H9 (cell line): ENCODE results near the gene NINJ1. TPM values are rescaled to one million over a fixed set of nuclear protein-coding genes. Genes with fewer than 3 reads are reported as not detected.

Experiments used
- DNase-seq: peaks from one replicate; pipeline ENCODE4 v3.0.0-alpha.2; 2017
- H2AFZ ChIP-seq: one replicate; pipeline ENCODE4 v1.6.1; 2013; ENCODE audit warnings: mild to moderate bottlenecking, low read length, control low read depth, moderate library complexity
- H2AK5ac ChIP-seq: 2 replicates; pipeline ENCODE4 v1.6.1; 2013; ENCODE audit warnings: low read length, control low read depth, mixed read lengths; ENCODE audit not compliant: insufficient read length
- H2BK120ac ChIP-seq: one replicate; pipeline ENCODE4 v1.6.1; 2013; ENCODE audit warnings: low read depth, mild to moderate bottlenecking, low read length, control low read depth, inconsistent platforms; ENCODE audit not compliant: poor library complexity, severe bottlenecking
- H2BK12ac ChIP-seq: 2 replicates; pipeline ENCODE4 v1.6.1; 2013; ENCODE audit warnings: low read length, control low read depth, mixed read lengths, low read depth; ENCODE audit not compliant: insufficient read length
- H2BK15ac ChIP-seq: 2 replicates; pipeline ENCODE4 v1.6.1; 2013; ENCODE audit warnings: low read depth, low read length, control low read depth
- H2BK20ac ChIP-seq: one replicate; pipeline ENCODE4 v1.6.1; 2013; ENCODE audit warnings: low read depth, mild to moderate bottlenecking, low read length, control low read depth, inconsistent platforms; ENCODE audit not compliant: poor library complexity, severe bottlenecking
- H2BK5ac ChIP-seq: 2 replicates; pipeline ENCODE4 v1.6.1; 2013; ENCODE audit warnings: low read length, control low read depth, mixed read lengths; ENCODE audit not compliant: insufficient read length
- H3K14ac ChIP-seq: 2 replicates; pipeline ENCODE4 v1.6.1; 2013; ENCODE audit warnings: low read length, control low read depth; ENCODE audit not compliant: insufficient read depth
- H3K18ac ChIP-seq: 2 replicates; pipeline ENCODE4 v1.6.1; 2013; ENCODE audit warnings: low read depth, mild to moderate bottlenecking, mixed read lengths, low read length, control low read depth; ENCODE audit not compliant: insufficient read length
- H3K23ac ChIP-seq: 2 replicates; pipeline ENCODE4 v1.6.1; 2013; ENCODE audit warnings: low read length, control low read depth, mixed read lengths, low read depth; ENCODE audit not compliant: insufficient read length
- H3K23me2 ChIP-seq: 2 replicates; pipeline ENCODE4 v1.6.1; 2013; ENCODE audit warnings: low read depth, mild to moderate bottlenecking, mixed read lengths, low read length, control low read depth; ENCODE audit not compliant: insufficient read length, poor library complexity, severe bottlenecking
- H3K27ac ChIP-seq: 2 replicates; pipeline ENCODE4 v1.5.1; 2013; ENCODE audit warnings: low read length, control low read depth, mixed read lengths, low read depth; ENCODE audit not compliant: insufficient read length
- H3K27me3 ChIP-seq: 2 replicates; pipeline ENCODE4 v1.6.1; 2013; ENCODE audit warnings: low read length, control low read depth, inconsistent platforms; ENCODE audit not compliant: insufficient read depth
- H3K4ac ChIP-seq: 2 replicates; pipeline ENCODE4 v1.6.1; 2013; ENCODE audit warnings: low read depth, mild to moderate bottlenecking, control low read depth, inconsistent platforms, low read length, moderate library complexity
- H3K4me1 ChIP-seq: 2 replicates; pipeline ENCODE4 v1.6.1; 2013; ENCODE audit warnings: low read length, control low read depth, inconsistent platforms; ENCODE audit not compliant: insufficient read depth
- H3K4me2 ChIP-seq: 2 replicates; pipeline ENCODE4 v1.6.1; 2013; ENCODE audit warnings: low read length, control low read depth, mixed read lengths; ENCODE audit not compliant: insufficient read length, insufficient read depth
- H3K56ac ChIP-seq: 2 replicates; pipeline ENCODE4 v1.6.1; 2013; ENCODE audit warnings: low read depth, mild to moderate bottlenecking, mixed read lengths, low read length, control low read depth; ENCODE audit not compliant: insufficient read length
- H3K79me1 ChIP-seq: 2 replicates; pipeline ENCODE4 v1.6.1; 2013; ENCODE audit warnings: low read depth, mild to moderate bottlenecking, moderate library complexity, low read length, control low read depth, inconsistent platforms; ENCODE audit not compliant: insufficient read depth, poor library complexity, severe bottlenecking
- H3K79me2 ChIP-seq: 2 replicates; pipeline ENCODE4 v1.6.1; 2013; ENCODE audit warnings: low read length, control low read depth, inconsistent platforms; ENCODE audit not compliant: insufficient read depth
- H3K9ac ChIP-seq: 2 replicates; pipeline ENCODE4 v1.6.1; 2013; ENCODE audit warnings: low read length, control low read depth, mixed read lengths; ENCODE audit not compliant: insufficient read length; ENCODE audit errors: extremely low read depth
- H3K9me3 ChIP-seq: one replicate; pipeline ENCODE4 v1.6.1; 2013; ENCODE audit warnings: low read depth, low read length, inconsistent platforms; ENCODE audit not compliant: control insufficient read depth
- H3T11ph ChIP-seq: one replicate; pipeline ENCODE4 v1.6.1; 2013; ENCODE audit warnings: mild to moderate bottlenecking, low read length, control low read depth, inconsistent platforms
- H4K20me1 ChIP-seq: one replicate; pipeline ENCODE4 v1.6.1; 2013; ENCODE audit not compliant: control insufficient read depth, insufficient read length, insufficient read depth
- H4K5ac ChIP-seq: 2 replicates; pipeline ENCODE4 v1.6.1; 2013; ENCODE audit warnings: low read depth, mild to moderate bottlenecking, mixed read lengths, low read length, control low read depth; ENCODE audit not compliant: insufficient read length
- H4K8ac ChIP-seq: replicated peaks from 2 replicates; pipeline ENCODE4 v1.6.1; 2013; ENCODE audit warnings: low read length, control low read depth, mixed read lengths, low read depth; ENCODE audit not compliant: insufficient read length
- H4K91ac ChIP-seq: 2 replicates; pipeline ENCODE4 v1.6.1; 2013; ENCODE audit warnings: low read depth, mild to moderate bottlenecking, moderate library complexity, mixed read lengths, low read length, control low read depth; ENCODE audit not compliant: insufficient read length
- H3K27ac Mint-ChIP-seq, 3 experiments: 2 replicates in 2 of 3; 3 replicates in 1 of 3; pipeline ENCODE4 v1.8.0; 2020 to 2021; ENCODE audit warnings: mixed read lengths in 3 of 3, mild to moderate bottlenecking in 1 of 3, moderate library complexity in 1 of 3
- H3K27me3 Mint-ChIP-seq: 2 replicates; pipeline ENCODE4 v1.8.0; 2021; ENCODE audit warnings: low read depth, mild to moderate bottlenecking, moderate library complexity, mixed read lengths
- H3K36me3 Mint-ChIP-seq, 3 experiments: 2 replicates in 2 of 3; 3 replicates in 1 of 3; pipeline ENCODE4 v1.8.0; 2020 to 2021; ENCODE audit warnings: low read depth in 3 of 3, mixed read lengths in 3 of 3; ENCODE audit not compliant: insufficient read depth in 1 of 3
- H3K4me1 Mint-ChIP-seq, 2 experiments: 2 replicates each; pipeline ENCODE4 v1.8.0; 2020; ENCODE audit warnings: mixed read lengths in 2 of 2
- H3K4me3 Mint-ChIP-seq, 2 experiments: 2 replicates in 1 of 2; 3 replicates in 1 of 2; pipeline ENCODE4 v1.8.0; 2020 to 2021; ENCODE audit warnings: mild to moderate bottlenecking in 2 of 2, mixed read lengths in 2 of 2, moderate library complexity in 1 of 2
- H3K9me3 Mint-ChIP-seq, 2 experiments: 2 replicates in 1 of 2; 3 replicates in 1 of 2; pipeline ENCODE4 v1.8.0; 2020; ENCODE audit warnings: mild to moderate bottlenecking in 2 of 2, mixed read lengths in 2 of 2, moderate library complexity in 1 of 2
- WGBS: extraction: QIAGEN DNeasy Blood & Tissue Kit; methylation state at CpG from one replicate; pipeline ENCODE4 v1.1.7; 2013; ENCODE audit warnings: missing lambda C conversion rate, low lambda C conversion rate, mixed read lengths; ENCODE audit not compliant: insufficient read length; ENCODE audit errors: extremely low coverage; 5-methylcytosine and 5-hydroxymethylcytosine counted together
- total RNA-seq: library from RNA; stranded (reverse); gene quantifications from 2 replicates; pipeline ENCODE4 v1.2.1, GENCODE V29; 2021
- TF ChIP-seq, protein P1 (sequence below): fragments of 200-600 bp; sonication (generic); conservative IDR thresholded peaks from 3 replicates; pipeline ENCODE4 v1.8.0; 2021; ENCODE audit warnings: antibody characterized with exemption, mild to moderate bottlenecking

The NINJ1 gene
- total RNA-seq, 1 experiment from 2014 or later = 28.9 TPM

DNA sequence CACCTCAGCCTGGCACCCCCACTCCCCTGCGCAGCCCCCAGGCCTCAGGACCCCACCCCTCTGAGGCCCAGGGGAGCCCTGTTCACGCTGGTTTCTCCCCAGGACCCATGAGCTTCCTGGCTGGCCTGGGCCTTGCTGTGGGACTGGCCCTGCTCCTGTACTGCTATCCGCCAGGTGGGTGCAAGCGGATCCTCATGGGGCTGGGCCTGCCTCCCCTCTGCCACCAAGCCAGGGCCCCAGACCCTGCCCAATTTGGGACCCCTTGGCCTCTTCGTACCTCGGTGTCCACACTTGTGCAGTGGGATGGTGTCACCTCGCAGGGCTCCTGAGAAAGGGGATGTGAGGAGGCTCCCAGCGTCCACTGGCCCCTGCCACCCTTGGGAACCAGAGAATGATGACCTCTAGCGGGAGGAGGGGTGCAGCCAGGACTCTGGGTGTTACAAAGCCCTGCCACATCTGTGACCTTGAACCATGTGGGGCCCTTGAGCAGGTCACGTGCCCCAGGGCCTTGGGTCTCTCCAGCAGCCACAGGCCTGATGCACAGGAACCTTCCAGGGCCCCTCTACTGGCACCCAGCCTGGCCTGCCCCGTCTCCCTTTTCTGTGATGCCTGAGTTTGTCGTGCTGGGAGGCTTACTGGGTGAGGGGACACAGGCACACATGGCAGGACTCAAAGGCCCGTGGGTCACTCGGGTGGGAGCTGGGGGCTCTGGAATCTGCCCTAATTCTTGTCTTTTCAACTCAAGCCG, 21.8 kb downstream of the NINJ1 start:
- H3K27ac Mint-ChIP-seq = no peak overlapping the region
- no peaks in the 10 kb centered on the region for H3K9me3 Mint-ChIP-seq
- WGBS = no CpG with 5 or more reads among the region's 15 CpGs
- Histone ChIP-seq H4K8ac (no peak overlapping the region), H2BK5ac (no peak overlapping the region), H3T11ph (no peak overlapping the region), H3K18ac (no peak overlapping the region), H3K79me2 (no peaks in the 10 kb centered on the region), H3K56ac (no peak overlapping the region), H3K9ac (no peak overlapping the region), H4K91ac (no peak overlapping the region), H3K27me3 (no peaks in the 10 kb centered on the region), H2AK5ac (no peak overlapping the region), H3K23ac (no peak overlapping the region), H4K5ac (no peak overlapping the region), H3K4me1 (no peaks in the 10 kb centered on the region), H3K4me2 (no peak overlapping the region), H2BK120ac (no peak overlapping the region), H2BK20ac (no peak overlapping the region), H2BK12ac (no peak overlapping the region), H2BK15ac (no peak overlapping the region), H3K14ac (no peak overlapping the region), H2AFZ (no peak overlapping the region), H3K23me2 (no peaks in the 10 kb centered on the region), H3K9me3 (no peaks in the 10 kb centered on the region), H4K20me1 (no peaks in the 10 kb centered on the region), H3K27ac (no peak overlapping the region), H3K79me1 (no peaks in the 10 kb centered on the region), H3K4ac (no peak overlapping the region)
- no peak overlapping the region for H3K4me3 Mint-ChIP-seq
- peaks cover 18 to 23% of the 10 kb centered on the region in 2 experiments for H3K4me1 Mint-ChIP-seq
- DNase-seq = no peak
- peaks cover 0 to 8% (median 3%) of the 10 kb centered on the region in 3 experiments; a peak in 5 of 7 replicates for H3K36me3 Mint-ChIP-seq
- H3K27me3 Mint-ChIP-seq = no peaks in the 10 kb centered on the region
- TF ChIP-seq, protein P1, sequence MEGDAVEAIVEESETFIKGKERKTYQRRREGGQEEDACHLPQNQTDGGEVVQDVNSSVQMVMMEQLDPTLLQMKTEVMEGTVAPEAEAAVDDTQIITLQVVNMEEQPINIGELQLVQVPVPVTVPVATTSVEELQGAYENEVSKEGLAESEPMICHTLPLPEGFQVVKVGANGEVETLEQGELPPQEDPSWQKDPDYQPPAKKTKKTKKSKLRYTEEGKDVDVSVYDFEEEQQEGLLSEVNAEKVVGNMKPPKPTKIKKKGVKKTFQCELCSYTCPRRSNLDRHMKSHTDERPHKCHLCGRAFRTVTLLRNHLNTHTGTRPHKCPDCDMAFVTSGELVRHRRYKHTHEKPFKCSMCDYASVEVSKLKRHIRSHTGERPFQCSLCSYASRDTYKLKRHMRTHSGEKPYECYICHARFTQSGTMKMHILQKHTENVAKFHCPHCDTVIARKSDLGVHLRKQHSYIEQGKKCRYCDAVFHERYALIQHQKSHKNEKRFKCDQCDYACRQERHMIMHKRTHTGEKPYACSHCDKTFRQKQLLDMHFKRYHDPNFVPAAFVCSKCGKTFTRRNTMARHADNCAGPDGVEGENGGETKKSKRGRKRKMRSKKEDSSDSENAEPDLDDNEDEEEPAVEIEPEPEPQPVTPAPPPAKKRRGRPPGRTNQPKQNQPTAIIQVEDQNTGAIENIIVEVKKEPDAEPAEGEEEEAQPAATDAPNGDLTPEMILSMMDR = no peak
